NCI-H226 (cell line): ENCODE measurements around the gene RAB4A.
A peak's percentile ranks its signal among the peaks of the same experiment; 100 is the strongest.
"Not testable (repeated sequence)": the region's sequence is repeated elsewhere in the genome, so short reads cannot be mapped to it uniquely, and the experiment has no call there.

Experiments used
- DNase-seq: peaks from one replicate; pipeline ENCODE4 v3.0.0-alpha.2; 2015

RAB4A gene

GRCh38 chr1:229300099-229300757 lies 29.3 kb downstream of the RAB4A start:
- DNase-seq = no peak

GRCh38 chr1:229302740-229303139 lies 31.8 kb downstream of the RAB4A start:
- DNase-seq = no peak

- no peak for DNase-seq
Observed at GRCh38 chr1:229303855-229304254, 32.9 kb downstream of the RAB4A start.

- no peak for DNase-seq
Observed at GRCh38 chr1:229305392-229305791, 34.5 kb downstream of the RAB4A start.

- DNase-seq = no peak
Observed at GRCh38 chr1:229309074-229309473, 38.2 kb downstream of the RAB4A start.

GRCh38 chr1:229309684-229310083 lies 38.8 kb downstream of the RAB4A start:
- no peak for DNase-seq

GRCh38 chr1:229310833-229311232 lies 39.9 kb downstream of the RAB4A start:
- DNase-seq = no peak

- no peak for DNase-seq
Observed at GRCh38 chr1:229316166-229316565, 45.3 kb downstream of the RAB4A start.

- DNase-seq = peak; percentile 24
Observed at GRCh38 chr1:229318056-229318455, 47.1 kb downstream of the RAB4A start.

- DNase-seq = no peak
Observed at GRCh38 chr1:229319487-229319886, 48.6 kb downstream of the RAB4A start.

GRCh38 chr1:229323201-229323600 lies 52.3 kb downstream of the RAB4A start:
- DNase-seq = no peak

GRCh38 chr1:229323885-229324553 lies 53.1 kb downstream of the RAB4A start:
- DNase-seq = no peak

- no peak for DNase-seq
Observed at GRCh38 chr1:229325401-229325800, 54.5 kb downstream of the RAB4A start.

- DNase-seq = no peak
Observed at GRCh38 chr1:229325853-229326487, 55.1 kb downstream of the RAB4A start.

GRCh38 chr1:229326601-229327000 lies 55.7 kb downstream of the RAB4A start:
- no peak for DNase-seq

GRCh38 chr1:229327765-229328164 lies 56.9 kb downstream of the RAB4A start:
- not testable (repeated sequence) for DNase-seq

- no peak for DNase-seq
Observed at GRCh38 chr1:229328598-229329362, 57.9 kb downstream of the RAB4A start.

GRCh38 chr1:229334269-229334668 lies 63.4 kb downstream of the RAB4A start:
- no peak for DNase-seq

GRCh38 chr1:229334716-229335115 lies 63.8 kb downstream of the RAB4A start:
- DNase-seq = no peak

GRCh38 chr1:229336345-229336744 lies 65.4 kb downstream of the RAB4A start:
- DNase-seq = no peak

GRCh38 chr1:229339086-229339485 lies 68.2 kb downstream of the RAB4A start:
- DNase-seq = no peak

GRCh38 chr1:229339520-229339919 lies 68.6 kb downstream of the RAB4A start:
- no peak for DNase-seq

- DNase-seq = no peak
Observed at GRCh38 chr1:229340496-229340895, 69.6 kb downstream of the RAB4A start.
